Peyer's patch (tissue), 4 donors: ENCODE data around the gene CDC27. TPM values are rescaled to one million over a fixed set of nuclear protein-coding genes. Genes with fewer than 3 reads are reported as not detected.

Experiments
- DNase-seq, 3 donors: peaks; one replicate each; pipeline ENCODE4 v3.0.0-alpha.2; 2017 to 2019
- H3K27ac ChIP-seq, 4 donors: fragments of 200-600 bp; sonication (generic); one replicate each; pipeline ENCODE4 v1.5.1; 2016 to 2019
- H3K27me3 ChIP-seq, 2 donors: fragments of 200-600 bp; sonication (generic); one replicate each; pipeline ENCODE4 v1.5.1; 2019
- H3K36me3 ChIP-seq, 3 donors: fragments of 200-600 bp; sonication (generic); one replicate each; pipeline ENCODE4 v1.5.1; 2016 to 2019
- H3K4me1 ChIP-seq, 4 donors: fragments of 200-600 bp; sonication (generic); one replicate each; pipeline ENCODE4 v1.5.1; 2016 to 2019
- H3K4me3 ChIP-seq, 4 donors: fragments of 200-600 bp; sonication (generic); 1 replicate in 3 of 4; 2 replicates in 1 of 4; pipeline ENCODE4 v1.5.1; 2016 to 2019; ENCODE audit warnings: mild to moderate bottlenecking in 1 of 4
- H3K9me3 ChIP-seq, 4 donors: fragments of 200-600 bp; sonication (generic); one replicate each; pipeline ENCODE4 v1.5.1; 2016 to 2019; ENCODE audit warnings: mild to moderate bottlenecking in 1 of 4
- POLR2A ChIP-seq, 2 donors: fragments of 450-650 bp; IDR thresholded peaks; one replicate each; pipeline ENCODE4 v1.5.1; 2017; ENCODE audit warnings: antibody characterized with exemption in 2 of 2, mild to moderate bottlenecking in 2 of 2, moderate library complexity in 2 of 2
- total RNA-seq, 4 donors: library from RNA; depleted of rRNA; stranded (reverse); fragments of >200 nt; gene quantifications; one replicate each; pipeline ENCODE4 v1.1.0, GENCODE V29; 2016
- TF ChIP-seq, protein P1 (sequence below), 6 experiments: fragments of 450-650 bp in 4 of 6; fragments of 200-600 bp in 2 of 6; sonication (generic) in 1 of 6; IDR thresholded peaks; one replicate each; pipeline ENCODE4 v1.5.1; 2017 to 2019; ENCODE audit warnings: antibody characterized with exemption in 6 of 6, mild to moderate bottlenecking in 3 of 6, moderate library complexity in 1 of 6

The CDC27 gene
- total RNA-seq, 4 donors from 2014 or later: 29.9 to 72.6 (median 47.4) TPM

- no peak overlapping the region for H3K4me3 ChIP-seq
- DNase-seq: no peak
- H3K27ac ChIP-seq: no peak overlapping the region
- H3K4me1 ChIP-seq: peaks cover 0 to 7% (median 0%) of the 10 kb centered on the region in 4 donors
- H3K36me3 ChIP-seq: no peaks in the 10 kb centered on the region
- no peaks in the 10 kb centered on the region for H3K9me3 ChIP-seq
- TF ChIP-seq POLR2A (IDR thresholded peaks at IDR 0.05): no peak
- TF ChIP-seq, protein P1, sequence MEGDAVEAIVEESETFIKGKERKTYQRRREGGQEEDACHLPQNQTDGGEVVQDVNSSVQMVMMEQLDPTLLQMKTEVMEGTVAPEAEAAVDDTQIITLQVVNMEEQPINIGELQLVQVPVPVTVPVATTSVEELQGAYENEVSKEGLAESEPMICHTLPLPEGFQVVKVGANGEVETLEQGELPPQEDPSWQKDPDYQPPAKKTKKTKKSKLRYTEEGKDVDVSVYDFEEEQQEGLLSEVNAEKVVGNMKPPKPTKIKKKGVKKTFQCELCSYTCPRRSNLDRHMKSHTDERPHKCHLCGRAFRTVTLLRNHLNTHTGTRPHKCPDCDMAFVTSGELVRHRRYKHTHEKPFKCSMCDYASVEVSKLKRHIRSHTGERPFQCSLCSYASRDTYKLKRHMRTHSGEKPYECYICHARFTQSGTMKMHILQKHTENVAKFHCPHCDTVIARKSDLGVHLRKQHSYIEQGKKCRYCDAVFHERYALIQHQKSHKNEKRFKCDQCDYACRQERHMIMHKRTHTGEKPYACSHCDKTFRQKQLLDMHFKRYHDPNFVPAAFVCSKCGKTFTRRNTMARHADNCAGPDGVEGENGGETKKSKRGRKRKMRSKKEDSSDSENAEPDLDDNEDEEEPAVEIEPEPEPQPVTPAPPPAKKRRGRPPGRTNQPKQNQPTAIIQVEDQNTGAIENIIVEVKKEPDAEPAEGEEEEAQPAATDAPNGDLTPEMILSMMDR (IDR thresholded peaks at IDR 0.05): no peak
- no peaks in the 10 kb centered on the region for H3K27me3 ChIP-seq
These were observed 25.8 kb upstream of the CDC27 start for GRCh38 chr17:47214931-47215330.

DNA sequence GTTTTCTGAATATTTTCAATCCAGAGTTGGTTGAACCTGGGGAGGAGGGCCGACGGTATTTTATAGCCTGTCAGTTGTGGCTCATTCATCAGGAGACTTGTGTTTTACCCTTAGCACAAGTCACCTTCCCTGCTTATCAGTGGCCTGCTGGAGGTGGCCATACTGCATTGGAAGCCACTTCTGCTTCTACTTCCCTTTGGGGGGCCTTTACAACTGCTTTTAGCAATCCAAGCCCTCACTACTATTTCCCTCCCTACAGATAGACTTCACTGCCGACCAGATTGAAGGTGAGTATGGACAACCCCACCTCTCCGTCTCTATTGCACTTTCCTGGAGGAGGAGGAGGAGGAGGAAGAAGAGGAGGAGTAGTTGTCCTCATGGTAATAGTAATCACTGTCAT lies 24.4 kb upstream of the CDC27 start:
- no peak overlapping the region for H3K27ac ChIP-seq
- no peak overlapping the region for H3K4me3 ChIP-seq
- H3K27me3 ChIP-seq: no peaks in the 10 kb centered on the region
- no peak for TF ChIP-seq POLR2A (IDR thresholded peaks at IDR 0.05)
- TF ChIP-seq, protein P1 (IDR thresholded peaks at IDR 0.05): no peak
- H3K9me3 ChIP-seq: no peaks in the 10 kb centered on the region
- H3K4me1 ChIP-seq: peaks cover 0 to 2% (median 0%) of the 10 kb centered on the region in 4 donors
- no peaks in the 10 kb centered on the region for H3K36me3 ChIP-seq
- DNase-seq: no peak

- no peak for DNase-seq
- H3K4me3 ChIP-seq: no peak overlapping the region
- H3K27me3 ChIP-seq: no peaks in the 10 kb centered on the region
- no peak for TF ChIP-seq POLR2A (IDR thresholded peaks at IDR 0.05)
- TF ChIP-seq, protein P1 (IDR thresholded peaks at IDR 0.05): no peak
- H3K9me3 ChIP-seq: no peaks in the 10 kb centered on the region
- H3K36me3 ChIP-seq: no peaks in the 10 kb centered on the region
- no peak overlapping the region for H3K27ac ChIP-seq
- no peaks in the 10 kb centered on the region for H3K4me1 ChIP-seq
These were observed 23.4 kb upstream of the CDC27 start for GRCh38 chr17:47212458-47212857.

DNA sequence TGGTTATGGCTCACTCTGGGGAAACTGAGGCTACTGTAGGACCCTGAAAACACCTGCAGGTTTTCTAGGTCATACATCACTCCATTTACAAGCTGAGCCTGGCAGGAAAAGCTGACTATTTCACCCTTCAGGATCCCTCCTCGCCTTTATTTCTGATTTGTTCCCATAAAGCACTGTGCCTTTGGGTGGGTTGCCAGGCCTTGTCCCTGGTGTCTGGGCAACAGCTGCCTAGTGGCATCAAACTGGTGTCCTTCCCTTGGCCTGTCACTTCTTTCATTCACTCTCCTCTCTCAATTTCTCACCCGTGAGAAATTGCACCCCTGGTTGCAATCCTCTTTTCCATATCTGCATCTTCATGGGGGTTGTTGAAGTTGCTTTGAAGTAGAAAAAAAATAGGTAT lies 21.7 kb upstream of the CDC27 start:
- H3K4me1 ChIP-seq: peaks cover 0 to 5% (median 4%) of the 10 kb centered on the region in 4 donors
- H3K9me3 ChIP-seq: no peaks in the 10 kb centered on the region
- no peaks in the 10 kb centered on the region for H3K36me3 ChIP-seq
- DNase-seq: no peak
- H3K27me3 ChIP-seq: no peaks in the 10 kb centered on the region
- TF ChIP-seq, protein P1 (IDR thresholded peaks at IDR 0.05): no peak
- no peak for TF ChIP-seq POLR2A (IDR thresholded peaks at IDR 0.05)
- no peak overlapping the region for H3K27ac ChIP-seq
- H3K4me3 ChIP-seq: no peak overlapping the region

DNA sequence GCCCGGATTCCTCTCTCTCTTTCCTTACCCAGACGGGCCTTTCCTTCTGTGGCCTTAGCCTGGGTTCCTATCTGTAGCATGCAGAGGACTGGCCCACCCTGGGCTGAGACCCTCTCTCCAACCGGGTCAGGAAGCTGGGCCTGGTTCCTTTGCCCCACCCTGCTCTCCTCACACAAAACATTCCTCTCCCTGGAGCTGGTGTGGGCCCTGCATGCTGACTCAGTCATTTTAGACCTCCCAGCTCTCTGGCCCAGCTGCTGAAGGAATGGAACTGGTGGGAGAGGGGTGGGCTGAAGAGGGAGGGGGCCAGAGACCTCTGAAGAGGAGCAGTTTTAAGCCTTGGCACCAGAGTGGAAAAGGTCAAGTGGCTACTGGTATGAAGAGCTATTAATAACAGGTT lies 21.0 kb upstream of the CDC27 start:
- H3K27me3 ChIP-seq: no peaks in the 10 kb centered on the region
- peaks cover 0 to 11% (median 5%) of the 10 kb centered on the region in 4 donors for H3K4me1 ChIP-seq
- DNase-seq: no peak
- H3K27ac ChIP-seq: no peak overlapping the region
- TF ChIP-seq, protein P1 (IDR thresholded peaks at IDR 0.05): no peak
- TF ChIP-seq POLR2A (IDR thresholded peaks at IDR 0.05): no peak
- H3K36me3 ChIP-seq: no peaks in the 10 kb centered on the region
- H3K9me3 ChIP-seq: no peaks in the 10 kb centered on the region
- no peak overlapping the region for H3K4me3 ChIP-seq

- H3K36me3 ChIP-seq: no peaks in the 10 kb centered on the region
- H3K27ac ChIP-seq: no peak overlapping the region
- no peak for TF ChIP-seq POLR2A (IDR thresholded peaks at IDR 0.05)
- TF ChIP-seq, protein P1 (IDR thresholded peaks at IDR 0.05): no peak
- H3K4me1 ChIP-seq: peaks cover 0 to 17% (median 6%) of the 10 kb centered on the region in 4 donors
- H3K27me3 ChIP-seq: no peaks in the 10 kb centered on the region
- H3K9me3 ChIP-seq: no peaks in the 10 kb centered on the region
- no peak overlapping the region for H3K4me3 ChIP-seq
- DNase-seq: no peak
These were observed 20.4 kb upstream of the CDC27 start for GRCh38 chr17:47209499-47209898.
